GM23248 (cell line): ENCODE results near the gene GIGYF2.

Experiments
- EZH2 ChIP-seq: fragments of 200-600 bp; sonication (generic); IDR thresholded peaks from 2 replicates; pipeline ENCODE4 v1.6.1; 2018; ENCODE audit warnings: antibody characterized with exemption, mild to moderate bottlenecking; ENCODE audit not compliant: insufficient read depth, poor library complexity, severe bottlenecking
- EZH2phosphoT487 ChIP-seq: fragments of 200-600 bp; sonication (generic); IDR thresholded peaks from 2 replicates; pipeline ENCODE4 v1.6.1; 2018; ENCODE audit warnings: antibody characterized with exemption, moderate library complexity, mild to moderate bottlenecking, low read depth; ENCODE audit not compliant: insufficient read depth

- TF ChIP-seq EZH2phosphoT487 (no peak), EZH2 (no peak)
Measured at GRCh38 chr2:232894251-232894650, 197.1 kb downstream of the GIGYF2 start.
